NCI-H345 treated with DMSO at 0.1 percent for 48 hours (cell line): ENCODE measurements around the gene GRIK4.

Experiments used
- DNase-seq: peaks from one replicate; lab custom pipeline; 2025; ENCODE audit not compliant: unreplicated experiment; lab: John Stamatoyannopoulos, UW

GRIK4 gene

DNA sequence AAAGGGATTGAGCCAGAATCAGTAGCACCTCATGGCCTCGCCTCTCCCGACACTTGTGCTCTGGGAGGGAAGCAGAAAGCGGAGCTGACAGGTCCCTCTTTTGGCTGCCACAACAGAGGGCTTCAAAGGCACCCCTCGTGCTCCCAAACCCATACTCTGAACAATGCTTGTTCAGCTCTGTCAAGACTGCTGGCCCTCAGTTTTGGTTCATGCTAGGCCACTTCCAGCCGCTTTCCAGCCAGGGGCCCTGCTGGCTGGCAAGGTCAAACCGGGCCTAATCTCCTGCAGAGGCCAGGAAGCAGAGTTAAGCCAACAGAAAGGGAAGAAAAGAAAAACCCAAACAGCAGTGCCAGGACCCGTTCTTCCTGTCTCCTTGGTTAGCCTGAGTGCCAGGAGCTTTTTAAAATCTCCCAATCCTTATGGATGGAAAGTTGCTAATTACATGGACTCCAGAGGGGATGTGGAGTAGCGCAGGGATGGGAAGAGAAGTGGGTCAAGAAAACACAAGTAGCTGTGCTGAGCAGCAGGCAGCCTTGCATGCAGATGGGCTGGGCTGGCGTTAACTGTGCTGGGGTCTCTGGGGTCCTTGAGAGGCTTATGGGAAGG is 150.6 kb downstream of the GRIK4 start:
- no peak for DNase-seq

DNA sequence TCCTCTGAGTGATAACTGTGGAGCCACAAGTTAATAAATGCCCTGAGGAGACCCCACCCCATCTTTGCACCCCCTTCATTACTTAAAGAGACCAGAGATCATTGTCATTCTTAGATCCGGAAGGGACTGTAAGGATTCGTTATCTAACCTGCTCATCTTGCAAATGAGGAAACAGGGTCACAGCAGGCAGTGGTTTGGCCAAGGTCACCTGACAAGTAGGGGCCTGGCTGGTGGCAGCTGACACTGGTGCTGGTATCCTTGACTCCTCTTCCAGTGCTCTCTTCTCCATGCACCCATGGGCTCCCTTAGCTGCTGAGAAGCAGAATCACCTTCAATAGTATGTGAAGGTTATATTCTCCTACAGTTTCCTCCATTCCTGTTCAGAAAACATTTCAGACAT is 151.6 kb downstream of the GRIK4 start:
- no peak for DNase-seq

DNA sequence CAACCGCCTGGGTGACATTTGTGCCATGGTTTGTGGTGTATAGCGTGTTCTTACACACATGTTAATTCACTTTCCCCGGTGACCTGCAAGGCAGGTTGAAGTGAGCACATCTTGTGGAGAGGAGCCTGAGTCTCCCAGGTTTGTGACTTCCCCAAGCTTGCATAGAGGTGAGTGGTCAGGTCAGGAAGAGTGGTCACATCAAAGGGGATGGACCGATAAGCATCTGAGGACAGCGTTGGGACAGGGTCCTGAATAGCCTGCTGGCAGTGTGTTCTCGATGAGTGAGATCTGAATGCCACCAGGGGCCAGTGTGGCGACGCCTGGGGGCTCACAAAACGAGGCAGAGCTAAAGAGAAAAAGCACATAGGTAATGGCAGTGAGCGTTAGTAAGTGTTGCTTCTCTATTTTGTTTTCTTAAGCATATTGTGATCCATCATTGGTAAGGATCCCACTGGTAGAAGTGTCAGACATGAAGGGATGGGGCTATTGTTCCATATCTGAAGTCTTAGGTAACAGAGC is 154.6 kb downstream of the GRIK4 start:
- no peak for DNase-seq

DNA sequence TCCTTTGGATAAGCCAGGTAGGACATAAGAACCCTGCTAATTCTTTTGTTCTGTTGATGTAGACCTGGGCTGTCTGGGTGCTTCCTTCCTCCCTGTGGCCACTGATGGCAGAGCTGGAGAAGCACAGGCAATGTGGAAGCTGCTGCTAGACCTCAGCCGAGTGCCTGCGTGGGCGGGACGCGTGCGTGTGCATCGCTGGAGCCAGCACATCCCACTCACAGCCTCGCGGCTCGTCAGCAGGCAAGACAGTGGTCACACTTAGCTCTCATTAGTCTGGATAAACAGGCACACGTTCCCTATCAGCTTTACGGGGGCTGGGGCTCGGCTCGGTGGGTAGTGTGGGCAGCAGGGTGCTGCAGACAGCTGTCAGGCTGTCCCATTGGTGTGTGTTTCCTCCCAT is 155.7 kb downstream of the GRIK4 start:
- DNase-seq, result no peak

DNA sequence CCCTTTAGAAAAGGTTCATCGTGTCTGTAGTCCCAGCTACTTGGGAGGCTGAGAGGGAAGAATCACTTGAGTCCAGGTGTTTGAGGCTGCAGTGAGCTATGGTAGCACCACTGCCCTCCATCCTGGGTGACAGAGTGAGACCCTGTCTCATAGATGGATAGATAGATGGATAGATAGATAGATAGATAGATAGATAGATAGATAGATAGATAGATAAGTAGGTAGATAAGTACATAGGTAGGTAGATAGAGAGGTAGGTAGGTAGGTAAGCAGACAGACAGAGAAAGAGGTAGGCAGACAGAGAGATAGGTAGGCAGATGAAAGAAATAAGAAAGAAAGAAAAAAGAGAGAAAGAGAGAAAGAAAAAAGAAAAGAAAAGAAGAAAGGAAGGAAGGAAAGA is 156.4 kb downstream of the GRIK4 start:
- DNase-seq, result no peak

DNA sequence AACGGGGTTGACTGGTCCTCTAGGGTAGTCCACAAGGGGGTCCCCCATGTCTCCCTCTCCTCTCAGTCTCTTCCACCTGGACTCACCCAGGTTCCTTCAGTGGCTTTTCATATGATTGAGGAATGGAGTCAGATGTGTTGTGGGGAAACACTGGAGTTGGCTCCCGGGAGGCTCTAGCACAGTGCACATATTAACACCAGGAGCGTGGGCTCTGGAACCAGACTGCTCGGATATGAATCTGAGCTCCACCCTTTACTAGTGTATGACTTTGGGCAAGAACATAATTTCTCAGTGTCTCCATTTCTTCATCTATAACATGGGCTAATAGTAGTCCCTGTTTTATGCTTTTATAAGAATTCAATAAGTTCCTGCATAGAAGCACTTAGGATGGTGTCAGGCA is 157.0 kb downstream of the GRIK4 start:
- DNase-seq, result no peak

DNA sequence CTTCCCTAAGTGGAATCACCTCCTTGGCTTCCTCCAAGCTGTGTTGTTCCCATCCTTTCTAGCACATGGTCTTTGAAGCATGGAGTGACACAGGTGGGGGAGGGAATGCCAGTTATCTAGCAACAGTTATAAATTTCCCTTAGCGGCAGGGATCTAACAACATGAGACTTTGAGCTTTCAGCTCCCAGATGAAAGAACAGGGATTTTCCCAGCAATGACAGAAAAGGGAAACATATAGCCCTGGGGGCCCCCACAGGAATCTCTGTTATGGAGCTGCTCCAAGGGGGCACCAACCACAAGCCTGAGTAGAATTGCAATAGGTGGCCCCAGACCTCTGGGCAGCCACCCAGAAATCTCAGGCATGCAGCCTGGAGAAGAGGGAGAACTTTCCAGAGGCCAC is 163.0 kb downstream of the GRIK4 start:
- DNase-seq, result no peak

DNA sequence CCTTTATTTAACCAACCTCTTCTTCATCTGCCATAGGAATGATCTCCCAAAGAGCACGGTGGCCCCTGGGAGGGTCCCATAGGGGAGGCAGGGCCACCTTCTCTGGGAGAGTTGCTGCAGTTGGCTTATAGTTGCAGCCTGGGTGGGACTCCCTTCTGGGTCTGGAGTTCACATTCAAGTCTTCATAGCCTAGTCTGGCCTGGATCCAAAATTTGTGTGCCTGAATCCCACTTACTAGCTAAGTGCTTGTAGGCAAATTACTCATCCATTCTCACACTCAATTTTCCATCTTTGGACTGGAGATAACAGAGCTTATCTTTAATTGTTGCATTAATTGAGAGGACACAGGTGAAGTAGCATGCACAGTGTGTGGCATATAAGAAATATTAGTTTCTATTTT is 163.6 kb downstream of the GRIK4 start:
- DNase-seq, result no peak

DNA sequence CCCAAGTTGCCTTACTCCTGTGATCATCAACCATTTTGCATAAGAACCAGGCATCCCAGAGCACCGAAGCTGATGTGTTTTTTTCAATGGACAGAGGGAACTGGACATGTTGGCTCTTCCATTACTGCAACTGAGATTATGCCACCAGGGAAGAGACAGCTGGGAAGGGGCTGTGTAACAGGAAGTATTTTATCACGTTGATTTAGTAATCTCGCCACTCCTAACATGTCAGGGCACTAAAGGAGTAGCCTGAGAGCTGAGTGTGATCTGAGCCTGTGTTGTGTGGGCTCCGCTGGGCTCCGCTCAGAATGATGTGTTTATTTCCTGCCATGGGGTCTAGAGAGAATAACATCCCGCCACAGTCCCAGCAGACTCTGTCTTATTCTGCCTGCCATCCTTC is 165.4 kb downstream of the GRIK4 start:
- no peak for DNase-seq

DNA sequence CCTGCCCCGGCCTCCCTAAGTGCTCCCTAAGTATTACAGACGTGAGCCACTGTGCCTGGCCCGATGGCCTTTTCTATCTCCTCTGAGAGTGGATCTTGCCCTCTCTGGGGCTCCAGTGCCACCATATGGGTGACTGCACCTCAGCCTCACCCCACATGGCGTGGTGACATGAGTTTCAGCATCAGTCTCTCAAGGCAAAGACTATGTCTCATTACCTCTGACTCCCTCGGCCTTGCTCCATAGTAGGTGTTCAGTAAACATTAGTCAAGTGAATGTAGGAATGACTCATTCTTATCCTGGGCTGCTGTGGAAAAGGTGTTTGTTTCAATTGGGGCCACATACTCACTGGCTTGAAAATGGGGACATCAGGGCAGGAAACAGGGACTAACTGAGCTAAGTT is 168.8 kb downstream of the GRIK4 start:
- DNase-seq, result no peak

DNA sequence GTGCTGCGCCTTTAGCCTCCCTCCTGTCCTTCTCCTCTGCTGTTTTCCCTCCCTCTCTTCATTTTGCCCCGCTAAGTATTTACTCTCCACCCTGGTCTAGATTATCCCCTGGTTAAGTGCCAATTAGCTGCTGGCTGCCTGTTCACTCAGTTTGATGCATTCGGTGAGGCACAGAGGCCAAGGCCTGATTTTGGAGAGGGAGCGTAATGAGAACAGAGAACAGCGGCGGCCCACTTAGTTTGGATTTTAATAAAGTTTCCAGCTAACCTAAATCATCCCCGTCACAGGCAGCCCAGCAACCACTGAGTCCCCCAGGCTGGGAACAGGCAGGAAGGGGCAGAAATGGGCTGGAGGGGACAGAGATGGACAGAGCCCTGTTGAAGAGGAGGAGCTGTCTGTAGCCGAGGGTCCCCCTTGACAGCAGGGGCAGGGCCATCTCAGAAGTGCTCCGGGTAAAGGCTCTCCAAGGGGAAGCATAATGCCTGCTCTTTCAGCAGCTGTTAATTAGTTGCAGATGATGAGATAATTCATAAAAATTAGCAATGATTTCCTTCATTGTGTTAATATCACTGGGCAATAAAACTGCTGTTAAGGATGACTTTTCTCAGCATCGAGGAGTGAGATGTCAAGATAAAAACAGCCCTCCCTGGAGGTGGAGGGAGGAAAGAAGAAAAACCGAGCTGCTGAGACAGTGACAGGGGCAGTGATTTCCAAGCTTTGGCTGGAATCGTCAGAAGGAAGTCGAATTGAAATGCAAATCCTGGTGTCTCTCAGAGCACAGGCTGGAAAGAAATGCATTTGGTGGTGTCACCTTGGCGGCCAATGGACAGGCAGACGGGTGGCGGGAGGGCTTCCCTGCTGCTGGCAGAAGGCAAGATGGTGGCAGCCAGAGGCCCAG is 170.1 kb downstream of the GRIK4 start:
- no peak for DNase-seq

DNA sequence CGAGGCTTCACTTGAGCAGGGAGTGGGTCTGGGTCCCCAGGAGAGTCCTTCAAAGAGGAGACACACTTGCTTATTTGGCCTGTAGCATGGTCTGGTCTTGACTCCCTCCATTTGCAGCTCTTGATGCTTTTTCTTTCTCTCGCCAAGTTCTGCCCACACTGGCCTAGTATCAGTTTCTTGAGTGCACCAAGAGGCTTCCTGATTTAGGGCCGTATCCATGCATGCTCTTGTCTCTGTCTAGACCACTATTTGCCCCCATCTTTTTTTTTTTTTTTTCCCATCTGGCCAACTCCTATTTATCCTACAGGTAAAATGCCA is 170.7 kb downstream of the GRIK4 start:
- no peak for DNase-seq

DNA sequence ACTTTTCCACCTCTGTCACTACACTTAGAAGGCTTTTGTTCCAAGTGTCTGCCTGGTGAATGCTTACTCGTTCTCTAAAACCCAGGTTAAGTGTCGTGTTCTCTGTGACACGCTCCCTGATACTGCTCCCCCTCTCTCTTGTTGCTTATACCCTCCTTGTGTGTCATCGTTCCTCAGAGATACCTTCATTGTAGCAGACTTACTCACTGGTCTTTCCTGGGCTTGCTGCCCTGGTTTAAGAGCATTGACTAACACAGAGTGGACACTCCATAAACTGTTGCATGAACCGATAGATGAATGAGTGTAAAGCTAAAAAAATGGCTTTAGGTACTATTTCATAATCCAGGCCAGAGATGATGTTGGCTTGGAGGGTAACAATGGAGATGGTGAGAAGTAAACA is 171.3 kb downstream of the GRIK4 start:
- DNase-seq, result no peak

DNA sequence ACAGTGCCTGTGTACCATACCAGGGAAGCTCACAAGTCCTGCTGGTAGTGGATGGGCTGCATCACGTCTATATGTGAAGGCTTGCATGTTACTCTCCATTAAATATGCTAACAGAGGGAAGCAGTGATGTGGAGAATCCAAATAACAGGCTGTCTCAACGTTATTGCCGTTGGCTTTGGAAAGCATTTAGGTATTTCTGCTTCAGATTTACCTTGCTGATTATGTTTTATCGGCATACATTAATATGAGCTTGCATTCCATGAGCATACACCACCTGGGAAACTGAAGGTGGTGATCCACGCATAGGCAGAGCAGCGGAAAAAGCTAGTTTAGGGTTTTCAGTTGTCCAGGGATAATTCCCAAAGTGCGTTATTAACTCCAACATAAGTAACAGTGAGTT is 175.0 kb downstream of the GRIK4 start:
- no peak for DNase-seq

DNA sequence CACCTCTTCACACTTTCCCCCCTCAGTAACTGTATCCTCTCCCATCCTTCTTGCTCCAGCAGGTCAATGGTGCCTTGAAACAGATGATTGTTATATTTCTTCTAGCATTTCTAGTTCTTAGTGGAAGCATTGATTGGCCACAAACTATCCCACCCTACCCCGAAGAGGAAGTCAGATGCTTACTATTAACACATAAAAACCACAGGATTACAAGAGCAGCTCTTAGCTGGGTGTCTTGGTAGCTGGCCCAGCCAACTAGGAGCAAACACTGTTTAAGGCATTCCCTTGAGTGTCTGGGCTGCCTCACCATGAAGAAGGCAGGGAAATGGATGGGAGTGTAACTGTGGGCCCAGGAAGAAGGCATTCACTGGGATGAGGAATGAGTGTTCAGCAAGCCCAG is 176.6 kb downstream of the GRIK4 start:
- no peak for DNase-seq

DNA sequence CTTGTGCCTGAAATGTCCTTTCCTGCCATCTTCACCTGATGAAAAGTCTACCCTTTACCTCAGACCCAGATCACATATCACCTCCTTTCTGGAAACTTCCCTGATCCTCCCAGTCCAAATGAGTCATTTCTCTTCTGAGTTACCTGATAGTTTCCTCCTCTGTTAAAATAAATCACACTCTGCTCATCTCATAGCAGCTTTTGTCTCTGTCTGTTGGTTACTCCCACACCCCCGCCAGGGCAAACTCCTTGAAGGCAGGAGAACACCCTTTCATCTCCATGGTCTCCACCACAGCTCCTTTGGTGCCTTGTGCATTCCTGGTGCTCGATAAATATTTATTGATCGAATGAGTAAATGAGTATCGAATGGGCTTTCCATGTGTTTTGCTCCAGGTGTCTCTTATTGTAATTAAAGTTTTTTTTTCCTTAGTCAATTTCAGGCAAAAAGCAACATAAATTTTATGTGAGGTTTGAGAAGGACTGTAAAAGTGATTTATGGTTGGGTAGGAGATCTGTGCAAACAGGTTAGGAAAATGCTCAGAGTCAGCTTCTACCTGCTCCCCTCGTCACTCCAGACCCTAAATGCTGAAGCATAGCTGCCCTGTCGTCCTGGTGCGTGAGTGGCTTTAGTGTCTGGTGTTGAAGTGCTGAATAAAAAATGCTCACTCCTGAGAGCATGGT is 178.2 kb downstream of the GRIK4 start:
- no peak for DNase-seq

DNA sequence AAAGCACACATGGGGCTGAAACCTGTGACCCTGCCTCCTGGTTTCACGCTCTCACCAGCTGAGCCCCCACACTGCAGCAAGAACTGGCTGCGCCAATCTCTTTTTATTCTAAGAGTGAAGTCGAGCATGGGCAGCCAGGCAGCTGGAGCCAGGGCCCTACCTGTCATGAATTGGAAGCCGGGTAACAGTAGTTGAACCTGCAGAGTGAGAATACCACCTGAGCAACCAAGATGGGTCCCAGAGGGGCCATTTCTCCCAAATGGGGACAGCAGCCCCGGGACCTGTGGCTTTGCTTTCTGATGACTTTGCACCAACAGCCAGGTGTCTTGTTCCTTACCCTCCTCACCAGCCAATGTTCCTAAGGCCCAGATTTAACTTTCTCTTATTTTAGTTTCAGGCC is 178.9 kb downstream of the GRIK4 start:
- DNase-seq, result no peak

DNA sequence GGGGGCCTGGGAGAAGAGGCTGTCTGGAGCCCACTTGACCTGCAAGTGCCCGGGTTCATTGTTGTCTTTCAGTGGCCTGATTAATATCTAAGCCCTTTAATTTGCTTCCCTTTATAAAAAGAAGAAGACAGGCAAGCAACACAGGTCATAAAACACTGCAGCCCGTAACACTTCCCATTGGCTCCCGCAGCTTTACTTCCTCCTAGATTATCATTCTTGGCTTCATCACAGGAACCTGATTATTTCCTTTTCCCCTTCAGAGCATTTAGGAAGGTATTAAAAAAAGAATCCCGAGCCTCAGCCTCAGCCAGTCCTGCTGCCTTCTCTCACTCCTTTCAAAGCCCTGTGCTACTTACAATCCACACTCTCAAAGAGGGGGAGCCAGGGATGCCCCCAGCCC is 183.2 kb downstream of the GRIK4 start:
- DNase-seq, result no peak

DNA sequence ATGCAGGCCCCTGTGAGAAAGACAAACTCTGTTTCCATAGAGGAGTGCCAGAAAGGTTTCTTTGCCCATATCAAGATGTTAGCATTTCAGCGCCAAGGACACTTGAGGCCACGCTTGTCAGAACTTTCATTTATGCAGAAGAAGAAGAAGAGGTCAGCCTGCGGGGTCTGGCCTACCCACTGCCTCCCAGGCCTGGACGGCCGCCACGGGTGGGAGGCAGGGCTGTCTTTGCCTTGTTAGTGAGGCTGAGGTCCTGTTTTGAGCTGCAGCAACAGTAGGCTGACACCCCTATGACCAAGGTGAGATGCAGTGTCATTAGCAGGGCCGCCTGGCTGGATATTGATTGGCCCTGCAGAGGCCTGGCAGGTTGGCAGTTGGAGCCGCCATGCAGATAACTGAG is 183.9 kb downstream of the GRIK4 start:
- DNase-seq, result no peak

DNA sequence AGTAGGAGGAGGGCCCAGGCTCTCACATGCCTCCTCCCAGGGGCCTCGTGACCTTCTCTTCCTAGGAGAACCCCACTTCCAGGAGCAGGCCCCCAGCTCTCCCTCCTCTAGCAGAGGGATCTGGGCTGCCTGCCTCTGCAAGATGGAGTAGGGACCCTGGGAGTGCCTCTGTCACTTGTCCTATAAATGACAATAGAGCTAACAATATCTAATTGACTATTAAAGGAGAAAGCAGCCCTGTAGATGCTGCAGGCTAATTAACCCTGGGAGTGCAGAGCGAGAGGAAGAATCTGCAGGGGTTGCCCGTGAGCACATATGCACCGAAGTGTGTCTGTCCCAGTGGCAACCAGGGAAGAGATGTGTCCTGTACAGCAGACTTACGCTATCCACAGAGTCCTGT is 184.4 kb downstream of the GRIK4 start:
- DNase-seq, result no peak

DNA sequence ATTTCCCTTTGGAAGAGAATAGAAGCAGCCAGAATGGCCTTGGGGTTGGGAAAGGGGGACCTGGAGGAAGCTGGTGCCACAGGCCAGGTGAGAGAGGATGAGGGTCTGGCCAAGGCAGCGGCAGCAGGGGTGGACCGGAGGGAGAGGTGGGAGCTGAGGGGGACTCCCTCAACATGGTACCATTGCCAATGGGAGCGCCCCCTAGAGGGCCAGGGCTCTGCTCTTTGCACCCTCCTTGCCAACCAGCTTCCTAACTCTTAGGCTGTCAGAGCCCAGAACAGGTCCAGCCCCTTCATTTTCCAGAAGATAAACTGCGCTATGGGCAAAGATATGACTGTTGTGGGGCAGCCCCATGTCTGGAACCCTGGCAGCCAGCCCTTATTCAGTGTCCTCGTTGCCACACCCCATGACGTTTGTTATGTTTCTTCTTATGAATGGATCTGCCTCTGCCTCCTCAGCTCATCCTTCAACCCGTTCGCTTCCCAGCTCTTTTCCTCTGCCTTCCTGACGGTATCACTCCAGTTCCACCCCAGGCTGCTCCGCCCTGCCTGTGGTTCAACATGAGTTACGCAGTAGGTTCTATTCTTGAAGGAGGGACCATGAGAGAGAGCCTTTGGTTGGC is 185.2 kb downstream of the GRIK4 start:
- no peak for DNase-seq

DNA sequence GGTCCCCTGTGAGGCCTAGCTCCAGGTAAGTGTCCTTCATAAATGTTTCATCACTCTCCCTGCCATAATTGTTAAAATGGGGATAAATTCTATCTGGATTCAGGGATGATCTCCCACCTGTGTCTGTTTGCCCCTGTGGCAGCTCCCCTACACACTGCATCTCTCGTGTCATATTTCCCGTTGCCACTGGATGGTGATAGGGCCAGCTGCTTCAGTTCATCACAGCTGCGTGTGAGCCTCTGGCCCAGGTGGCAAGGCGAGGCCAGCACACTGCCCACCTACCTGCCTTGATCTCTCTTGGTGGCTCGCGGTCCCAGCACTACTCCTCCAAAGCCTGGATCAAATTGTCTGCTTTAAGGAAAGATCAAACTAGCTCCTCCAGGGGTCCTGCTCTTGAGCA is 187.4 kb downstream of the GRIK4 start:
- no peak for DNase-seq
